ENCODE measurements around the gene DNAH9. TPM values are rescaled to one million over a fixed set of nuclear protein-coding genes. Genes with fewer than 3 reads are reported as not detected.

Gene DNAH9
- polyA plus RNA-seq, 2 of the 4 experiments (the other 2 are of a cell fraction), result 0.03 to 0.04 TPM

- Histone ChIP-seq H3K4me1 (no peaks in the 10 kb centered on the region), H3K9me3 (no peaks in the 10 kb centered on the region), H3K4me2 (no peak overlapping the region), H3K27ac (no peak overlapping the region), H3K4me3 (no peak overlapping the region)
- ChIA-PET POLR2A (no interaction called here), CTCF (interaction anchor here (0.7 to 2.2 kb wide), 5 partner anchors 12 to 1243 kb away, joined by 3 to 9 read pairs (median 4); no protein-coding TSS in a partner anchor)
- DNase-seq (ENCODE audit: low read depth in 1 of 2, low spot score in 1 of 2), result no peak
- FAIRE-seq, result no peak
- no peak for TF ChIP-seq ZSCAN20 (CRISPR knock-in tag; IDR thresholded peaks at IDR 0.05)
- no peak for TF ChIP-seq POLR2A (IDR thresholded peaks at IDR 0.05; ENCODE audit: low read length)
- TF ChIP-seq ATOH8 (CRISPR knock-in tag; IDR thresholded peaks at IDR 0.05; ENCODE audit: low read depth), result no peak
- TF ChIP-seq MAFK (IDR thresholded peaks at IDR 0.05; ENCODE audit: partially characterized antibody), result peak; percentile 99
- 84% methylated on average over 3 of the region's 3 CpGs for WGBS (ENCODE audit: missing lambda C conversion rate)
- ATAC-seq, result no peak
Observed at GRCh38 chr17:11979795-11980194, 381.5 kb downstream of the DNAH9 start.

GRCh38 chr17:11980813-11981212 lies 382.5 kb downstream of the DNAH9 start:
- FAIRE-seq, result no peak
- Histone ChIP-seq H3K9me3 (no peaks in the 10 kb centered on the region), H3K4me3 (no peak overlapping the region), H3K4me2 (no peak overlapping the region), H3K4me1 (no peaks in the 10 kb centered on the region), H3K27ac (no peak overlapping the region)
- 89% methylated on average over 2 of the region's 2 CpGs for WGBS (ENCODE audit: missing lambda C conversion rate)
- TF ChIP-seq CTCF (IDR thresholded peaks at IDR 0.05) (peak; percentile 15; the same call in 1 of the 3 replicates), POLR2AphosphoS2 (conservative IDR thresholded peaks at IDR 0.05; ENCODE audit: low read length) (no peak)
- ChIA-PET CTCF (interaction anchor here (0.7 to 6.6 kb wide), 5 partner anchors 8 to 1244 kb away, joined by 3 to 37 read pairs (median 3); partner anchors contain the start of gene ZNF18), POLR2A (interaction anchor here (0.6 to 1.6 kb wide), 2 partner anchors 16 to 139 kb away, joined by 3 to 8 read pairs; partner anchors contain the start of gene ZNF18)
- DNase-seq (ENCODE audit: low read depth in 1 of 2, low spot score in 1 of 2), result no peak
- no peak for ATAC-seq

- Histone ChIP-seq H3K4me1 (no peaks in the 10 kb centered on the region), H3K9me3 (no peaks in the 10 kb centered on the region), H3K4me2 (no peak overlapping the region), H3K27ac (no peak overlapping the region), H3K4me3 (no peak overlapping the region)
- POLR2A ChIA-PET, result interaction anchor here (1.6 kb wide), 1 partner anchor 15 kb away, joined by 8 read pairs; the partner anchor contains the start of gene ZNF18
- ATAC-seq (no peak), DNase-seq (ENCODE audit: low read depth in 1 of 2, low spot score in 1 of 2) (no peak), FAIRE-seq (no peak)
- no peak for TF ChIP-seq USF2 (IDR thresholded peaks at IDR 0.05)
- no peak for TF ChIP-seq RFX5 (IDR thresholded peaks at IDR 0.05)
- TF ChIP-seq BCL3 (IDR thresholded peaks at IDR 0.05), result no peak
- TF ChIP-seq JUN (IDR thresholded peaks at IDR 0.05), result no peak
- no peak for TF ChIP-seq POLR2AphosphoS2 (conservative IDR thresholded peaks at IDR 0.05; ENCODE audit: low read length)
- TF ChIP-seq CHD2 (IDR thresholded peaks at IDR 0.05; ENCODE audit: low read length, partially characterized antibody), result no peak
- no peak for TF ChIP-seq ZC3H11A (IDR thresholded peaks at IDR 0.05)
- no peak for TF ChIP-seq FOSB (CRISPR knock-in tag; IDR thresholded peaks at IDR 0.05)
- no peak for TF ChIP-seq ZFP36 (IDR thresholded peaks at IDR 0.05; ENCODE audit: borderline replicate concordance, partially characterized antibody)
- TF ChIP-seq ATOH8 (CRISPR knock-in tag; IDR thresholded peaks at IDR 0.05; ENCODE audit: low read depth), result no peak
- TF ChIP-seq HOXB5 (CRISPR knock-in tag; IDR thresholded peaks at IDR 0.05), result no peak
- no peak for TF ChIP-seq EP300 (IDR thresholded peaks at IDR 0.05)
- no peak for TF ChIP-seq CTCF (IDR thresholded peaks at IDR 0.05)
- no peak for TF ChIP-seq TP53 (CRISPR knock-in tag; IDR thresholded peaks at IDR 0.05)
- no peak for TF ChIP-seq HES2 (IDR thresholded peaks at IDR 0.05)
- TF ChIP-seq MYC (IDR thresholded peaks at IDR 0.05; ENCODE audit: borderline replicate concordance, low read length), result no peak
- TF ChIP-seq FOSL2 (IDR thresholded peaks at IDR 0.05), result no peak
- TF ChIP-seq FOSL2 (CRISPR knock-in tag; IDR thresholded peaks at IDR 0.05), result no peak
- TF ChIP-seq CHD4 (IDR thresholded peaks at IDR 0.05; ENCODE audit: borderline replicate concordance), result no peak
- no peak for TF ChIP-seq JUNB (IDR thresholded peaks at IDR 0.05)
- WGBS (ENCODE audit: missing lambda C conversion rate), result 89% methylated on average over 4 of the region's 4 CpGs
- CTCF ChIA-PET, result interaction anchor here (1.0 to 6.6 kb wide), 4 partner anchors 10 to 1106 kb away, joined by 3 to 37 read pairs (median 4); partner anchors contain the start of gene ZNF18
Observed at GRCh38 chr17:11981862-11982261, 383.6 kb downstream of the DNAH9 start.
